GM18951 (cell line): ENCODE measurements around the gene DEPDC5.
"Not testable (repeated sequence)": the region's sequence is repeated elsewhere in the genome, so short reads cannot be mapped to it uniquely, and the experiment has no call there.

Source experiments
- POLR2A ChIP-seq: IDR thresholded peaks from 4 replicates; pipeline ENCODE4 v1.6.1; 2011; ENCODE audit warnings: mild to moderate bottlenecking; ENCODE audit not compliant: insufficient read length, insufficient read depth; ENCODE audit errors: extremely low read depth
- in situ Hi-C: fragments of 300-500 bp; cut with MboI; formaldehyde crosslinking; loops from one replicate; pipeline ENCODE4 v1.12.0; 2022; ENCODE audit warnings: low sequenced_read_pairs, mixed read lengths, inconsistent platforms; ENCODE audit not compliant: unreplicated experiment

The DEPDC5 gene

GRCh38 chr22:31814942-31815341, 61.1 kb downstream of the DEPDC5 start:
- no peak for TF ChIP-seq POLR2A
- in situ Hi-C loops: no loop called here

- in situ Hi-C loops: not testable (repeated sequence)
Observed at GRCh38 chr22:31815383-31815814, 61.6 kb downstream of the DEPDC5 start.

GRCh38 chr22:31816750-31817149, 62.9 kb downstream of the DEPDC5 start:
- TF ChIP-seq POLR2A: no peak
- in situ Hi-C loops: no loop called here

- TF ChIP-seq POLR2A: no peak
- in situ Hi-C loops: no loop called here
Observed at GRCh38 chr22:31818481-31819392, 64.9 kb downstream of the DEPDC5 start.

- in situ Hi-C loops: no loop called here
- no peak for TF ChIP-seq POLR2A
Observed at GRCh38 chr22:31820655-31821054, 66.8 kb downstream of the DEPDC5 start.

- no peak for TF ChIP-seq POLR2A
- in situ Hi-C loops: no loop called here
Observed at GRCh38 chr22:31821572-31821971, 67.8 kb downstream of the DEPDC5 start.

- TF ChIP-seq POLR2A: no peak
- in situ Hi-C loops: no loop called here
Observed at GRCh38 chr22:31822523-31822922, 68.7 kb downstream of the DEPDC5 start.

GRCh38 chr22:31825513-31825912, 71.7 kb downstream of the DEPDC5 start:
- TF ChIP-seq POLR2A: no peak

GRCh38 chr22:31826443-31826842, 72.6 kb downstream of the DEPDC5 start:
- in situ Hi-C loops: no loop called here
- TF ChIP-seq POLR2A: no peak

More at GRCh38 chr22:31825513-31825912, 71.7 kb downstream of the DEPDC5 start:
- in situ Hi-C loops: no loop called here

- TF ChIP-seq POLR2A: no peak
- in situ Hi-C loops: no loop called here
Observed at GRCh38 chr22:31828739-31829138, 74.9 kb downstream of the DEPDC5 start.

GRCh38 chr22:31829505-31829904, 75.7 kb downstream of the DEPDC5 start:
- in situ Hi-C loops: no loop called here
- no peak for TF ChIP-seq POLR2A

GRCh38 chr22:31830721-31831070, 76.9 kb downstream of the DEPDC5 start:
- in situ Hi-C loops: no loop called here
- no peak for TF ChIP-seq POLR2A

GRCh38 chr22:31833930-31834329, 80.1 kb downstream of the DEPDC5 start:
- no peak for TF ChIP-seq POLR2A
- in situ Hi-C loops: no loop called here

- in situ Hi-C loops: no loop called here
- TF ChIP-seq POLR2A: no peak
Observed at GRCh38 chr22:31836010-31836409, 82.2 kb downstream of the DEPDC5 start.
